Measurements from ENCODE around the gene OR10P1. TPM values are rescaled to one million over a fixed set of nuclear protein-coding genes. Genes with fewer than 3 reads are reported as not detected.

OR10P1 gene
- total RNA-seq, 3 donors from 2014 or later: not detected

GRCh38 chr12:55686366-55687010 is 49.8 kb downstream of the OR10P1 start:
- Histone ChIP-seq H3K4me3 (no peak overlapping the region), H3K4me1 (ENCODE audit: low read depth) (peaks cover under 1% of the 10 kb centered on the region), H3K9me3 (no peaks in the 10 kb centered on the region), H3K36me3 (ENCODE audit: low read depth) (no peaks in the 10 kb centered on the region)
- DNase-seq (no peak), ATAC-seq (no peak)
- TF ChIP-seq CTCF (IDR thresholded peaks at IDR 0.05): no peak
- intact Hi-C loops (cut with DNase I, micrococcal nuclease): no loop called here

Other genes starting within 250 kb of the OR10P1 start
- not detected for gene OR6C65, start 236.4 kb upstream of the OR10P1 start, total RNA-seq
- gene OR6C76, start 210.6 kb upstream of the OR10P1 start, total RNA-seq: not detected
- gene OR6C2, start 192.8 kb upstream of the OR10P1 start, total RNA-seq: not detected
- not detected for gene OR6C70, start 166.8 kb upstream of the OR10P1 start, total RNA-seq
- not detected for gene OR6C68, start 144.5 kb upstream of the OR10P1 start, total RNA-seq
- not detected for gene OR6C4, start 87.3 kb upstream of the OR10P1 start, total RNA-seq
- not detected for gene OR2AP1, start 64.4 kb upstream of the OR10P1 start, total RNA-seq
- 100 to 1,000 TPM in 1 of 3 donors, 10 to 100 TPM in 2; 16.5 to 449 (median 46.0) TPM for gene ITGA7, start 71.0 kb downstream of the OR10P1 start, total RNA-seq
- 100 to 1,000 TPM; 201 to 285 (median 241) TPM for gene BLOC1S1, start 79.2 kb downstream of the OR10P1 start, total RNA-seq
- 10 to 100 TPM; 21.5 to 48.1 (median 35.8) TPM for gene RDH5, start 83.5 kb downstream of the OR10P1 start, total RNA-seq
- 1,000 to 10,000 TPM in 2 of 3 donors, 100 to 1,000 TPM in 1; 992 to 1,177 (median 1,016) TPM for gene CD63, start 92.1 kb downstream of the OR10P1 start, total RNA-seq
- gene GDF11, start 106.2 kb downstream of the OR10P1 start, total RNA-seq: 10 to 100 TPM in 1 of 3 donors, 1 to 10 TPM in 2; 1.0 to 13.8 (median 2.8) TPM
- 10 to 100 TPM; 38.7 to 45.9 (median 41.3) TPM for gene SARNP, start 180.8 kb downstream of the OR10P1 start, total RNA-seq
- gene ORMDL2, start 181.1 kb downstream of the OR10P1 start, total RNA-seq: 10 to 100 TPM; 42.1 to 97.8 (median 74.2) TPM
- 10 to 100 TPM; 26.6 to 30.8 (median 27.7) TPM for gene DNAJC14, start 192.7 kb downstream of the OR10P1 start, total RNA-seq
- 1 to 10 TPM; 1.7 to 6.6 (median 5.0) TPM for gene MMP19, start 206.0 kb downstream of the OR10P1 start, total RNA-seq